ENCODE data around the gene TCF12.

DNA sequence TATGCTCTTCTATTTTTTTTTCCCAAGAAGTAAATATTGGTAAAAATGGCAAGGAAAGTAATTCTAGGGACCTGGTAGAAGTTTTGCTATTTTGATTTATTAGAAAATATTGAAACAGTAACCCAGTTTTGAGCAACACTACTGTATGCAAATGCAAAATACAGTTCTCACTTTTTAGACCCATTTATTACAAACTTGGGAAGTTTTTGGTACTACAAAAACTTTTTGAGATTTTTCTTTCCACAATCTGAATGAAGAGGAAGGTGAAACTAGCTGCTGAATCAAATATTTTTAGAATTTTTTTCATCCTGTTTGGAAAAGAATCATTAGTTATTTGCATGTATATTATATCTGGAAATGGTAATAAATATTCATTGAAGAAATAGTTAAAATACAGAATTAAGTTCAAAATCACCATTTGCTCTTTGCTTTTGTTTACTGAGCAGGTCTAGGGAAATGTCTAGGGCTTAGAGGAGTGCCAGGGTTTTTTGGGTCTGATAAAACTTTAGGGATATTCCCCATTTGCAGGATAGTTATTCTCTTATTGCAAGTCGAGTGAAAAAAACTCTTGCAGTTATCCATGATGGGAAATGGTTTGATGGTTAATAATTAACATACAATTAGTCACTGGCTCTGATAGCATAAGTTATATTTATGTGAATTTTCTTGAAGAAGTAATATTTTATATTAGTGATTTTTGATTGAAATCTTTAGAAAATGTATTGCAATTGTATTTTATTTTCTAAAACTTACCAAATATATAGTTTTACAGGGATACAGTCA is 47.0 kb downstream of the TCF12 start:
- TF ChIP-seq, protein P1, sequence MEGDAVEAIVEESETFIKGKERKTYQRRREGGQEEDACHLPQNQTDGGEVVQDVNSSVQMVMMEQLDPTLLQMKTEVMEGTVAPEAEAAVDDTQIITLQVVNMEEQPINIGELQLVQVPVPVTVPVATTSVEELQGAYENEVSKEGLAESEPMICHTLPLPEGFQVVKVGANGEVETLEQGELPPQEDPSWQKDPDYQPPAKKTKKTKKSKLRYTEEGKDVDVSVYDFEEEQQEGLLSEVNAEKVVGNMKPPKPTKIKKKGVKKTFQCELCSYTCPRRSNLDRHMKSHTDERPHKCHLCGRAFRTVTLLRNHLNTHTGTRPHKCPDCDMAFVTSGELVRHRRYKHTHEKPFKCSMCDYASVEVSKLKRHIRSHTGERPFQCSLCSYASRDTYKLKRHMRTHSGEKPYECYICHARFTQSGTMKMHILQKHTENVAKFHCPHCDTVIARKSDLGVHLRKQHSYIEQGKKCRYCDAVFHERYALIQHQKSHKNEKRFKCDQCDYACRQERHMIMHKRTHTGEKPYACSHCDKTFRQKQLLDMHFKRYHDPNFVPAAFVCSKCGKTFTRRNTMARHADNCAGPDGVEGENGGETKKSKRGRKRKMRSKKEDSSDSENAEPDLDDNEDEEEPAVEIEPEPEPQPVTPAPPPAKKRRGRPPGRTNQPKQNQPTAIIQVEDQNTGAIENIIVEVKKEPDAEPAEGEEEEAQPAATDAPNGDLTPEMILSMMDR (conservative IDR thresholded peaks at IDR 0.05; ENCODE audit: low read length) = no peak
- no peak for TF ChIP-seq EZH2phosphoT487 (IDR thresholded peaks at IDR 0.05; ENCODE audit: borderline replicate concordance)
